ENCODE results near the gene C14orf132.
"Not testable (repeated sequence)": the region's sequence is repeated elsewhere in the genome, so short reads cannot be mapped to it uniquely, and the experiment has no call there.

C14orf132 gene

GRCh38 chr14:96038920-96039632 is at the start of gene C14orf132:
TSS of gene C14orf132 (plus strand) at chr14:96039362. CDS start at chr14:96039501, 139 bp downstream.
- DNase-seq (ENCODE audit: low spot score): peak; percentile 75

- peak; percentile 66 for DNase-seq (ENCODE audit: low spot score)
Measured at GRCh38 chr14:95993768-95994592, 45.2 kb upstream of the C14orf132 start.

GRCh38 chr14:95994593-95994928 is 44.6 kb upstream of the C14orf132 start:
- DNase-seq (ENCODE audit: low spot score): no peak

GRCh38 chr14:95998656-95999055 is 40.5 kb upstream of the C14orf132 start:
- DNase-seq (ENCODE audit: low spot score): peak; percentile 22

GRCh38 chr14:96001866-96002497 is 37.2 kb upstream of the C14orf132 start:
- DNase-seq (ENCODE audit: low spot score): no peak

GRCh38 chr14:96002498-96002884 is 36.7 kb upstream of the C14orf132 start:
- no peak for DNase-seq (ENCODE audit: low spot score)

- no peak for DNase-seq (ENCODE audit: low spot score)
Measured at GRCh38 chr14:96011131-96011530, 28.0 kb upstream of the C14orf132 start.

GRCh38 chr14:96011607-96012006 is 27.6 kb upstream of the C14orf132 start:
- DNase-seq (ENCODE audit: low spot score): no peak

GRCh38 chr14:96012757-96013156 is 26.4 kb upstream of the C14orf132 start:
- DNase-seq (ENCODE audit: low spot score): not testable (repeated sequence)

GRCh38 chr14:96014176-96014575 is 25.0 kb upstream of the C14orf132 start:
- no peak for DNase-seq (ENCODE audit: low spot score)

GRCh38 chr14:96016501-96017160 is 22.5 kb upstream of the C14orf132 start:
- DNase-seq (ENCODE audit: low spot score): no peak

- DNase-seq (ENCODE audit: low spot score): no peak
Measured at GRCh38 chr14:96017882-96018281, 21.3 kb upstream of the C14orf132 start.

GRCh38 chr14:96027431-96028355 is 11.5 kb upstream of the C14orf132 start:
- DNase-seq (ENCODE audit: low spot score): peak; percentile 24

- no peak for DNase-seq (ENCODE audit: low spot score)
Measured at GRCh38 chr14:96029089-96029645, 10.0 kb upstream of the C14orf132 start.

GRCh38 chr14:96030108-96030760 is 8.9 kb upstream of the C14orf132 start:
- DNase-seq (ENCODE audit: low spot score): no peak

- DNase-seq (ENCODE audit: low spot score): no peak
Measured at GRCh38 chr14:96031691-96032090, 7.5 kb upstream of the C14orf132 start.

GRCh38 chr14:96035456-96035855 is 3.7 kb upstream of the C14orf132 start:
- DNase-seq (ENCODE audit: low spot score): no peak

GRCh38 chr14:96037891-96038557 is 1.1 kb upstream of the C14orf132 start:
- no peak for DNase-seq (ENCODE audit: low spot score)

- no peak for DNase-seq (ENCODE audit: low spot score)
Measured at GRCh38 chr14:96038558-96038919, 623 bp upstream of the C14orf132 start.
